ENCODE data around the gene SLC10A3. TPM values are rescaled to one million over a fixed set of nuclear protein-coding genes. Genes with fewer than 3 reads are reported as not detected.
A peak's percentile ranks its signal among the peaks of the same experiment; 100 is the strongest.

Gene SLC10A3, protein sequence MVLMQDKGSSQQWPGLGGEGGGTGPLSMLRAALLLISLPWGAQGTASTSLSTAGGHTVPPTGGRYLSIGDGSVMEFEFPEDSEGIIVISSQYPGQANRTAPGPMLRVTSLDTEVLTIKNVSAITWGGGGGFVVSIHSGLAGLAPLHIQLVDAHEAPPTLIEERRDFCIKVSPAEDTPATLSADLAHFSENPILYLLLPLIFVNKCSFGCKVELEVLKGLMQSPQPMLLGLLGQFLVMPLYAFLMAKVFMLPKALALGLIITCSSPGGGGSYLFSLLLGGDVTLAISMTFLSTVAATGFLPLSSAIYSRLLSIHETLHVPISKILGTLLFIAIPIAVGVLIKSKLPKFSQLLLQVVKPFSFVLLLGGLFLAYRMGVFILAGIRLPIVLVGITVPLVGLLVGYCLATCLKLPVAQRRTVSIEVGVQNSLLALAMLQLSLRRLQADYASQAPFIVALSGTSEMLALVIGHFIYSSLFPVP
- total RNA-seq, result 7.8 TPM in 2 replicates
- long read RNA-seq, partial matches to known transcripts, result 0 of 1 reads
- long read RNA-seq, other reads (novel, unspliced or antisense), result 1 of 1 reads

DNA sequence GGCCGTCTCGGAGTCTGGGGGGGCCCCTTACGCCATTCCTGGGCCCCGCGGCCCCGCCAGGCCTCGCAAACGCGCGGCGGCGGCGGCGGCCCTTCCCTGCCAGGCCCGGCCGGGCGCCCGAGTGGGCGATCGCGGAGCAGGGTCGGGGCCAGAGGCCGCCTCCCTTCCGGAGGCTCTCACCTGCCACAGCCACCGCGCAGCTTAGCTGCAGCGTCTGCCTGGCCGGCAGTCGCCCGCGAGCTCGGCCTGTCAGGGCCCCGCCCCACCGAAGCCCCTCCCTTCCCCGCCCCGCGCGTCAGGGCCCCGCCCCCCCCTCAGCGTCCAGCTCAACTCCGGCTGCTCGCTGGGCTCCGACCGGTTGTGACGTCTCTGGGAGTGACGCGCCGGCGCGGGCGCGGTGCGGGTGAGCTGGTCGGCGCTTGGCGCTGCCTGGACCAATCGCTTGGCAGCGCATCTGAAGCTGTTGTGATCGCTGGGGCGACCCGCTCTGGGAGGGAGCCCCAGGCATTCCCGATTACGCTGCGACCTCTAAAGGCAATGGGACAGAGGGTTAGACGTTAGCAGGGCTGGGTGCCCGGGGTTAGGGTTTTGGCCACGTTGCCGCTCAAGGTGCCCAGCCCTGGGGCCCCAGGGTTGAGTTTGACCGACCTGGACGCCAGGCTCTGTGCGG, at the start of gene SLC10A3:
TSS of gene SLC10A3 (minus strand) at position 216 of the 670 bp plus-strand sequence. CDS start 1,689 bp downstream, outside the sequence.
- H3K27me3 Mint-ChIP-seq (ENCODE audit: low read depth), result no peaks in the 10 kb centered on the region
- H3K36me3 Mint-ChIP-seq (ENCODE audit: low read depth), result peaks cover 5% of the 10 kb centered on the region
- peak within 1 kb of the TSS; percentile 91 for H3K4me3 Mint-ChIP-seq
- TF ChIP-seq, protein P1, sequence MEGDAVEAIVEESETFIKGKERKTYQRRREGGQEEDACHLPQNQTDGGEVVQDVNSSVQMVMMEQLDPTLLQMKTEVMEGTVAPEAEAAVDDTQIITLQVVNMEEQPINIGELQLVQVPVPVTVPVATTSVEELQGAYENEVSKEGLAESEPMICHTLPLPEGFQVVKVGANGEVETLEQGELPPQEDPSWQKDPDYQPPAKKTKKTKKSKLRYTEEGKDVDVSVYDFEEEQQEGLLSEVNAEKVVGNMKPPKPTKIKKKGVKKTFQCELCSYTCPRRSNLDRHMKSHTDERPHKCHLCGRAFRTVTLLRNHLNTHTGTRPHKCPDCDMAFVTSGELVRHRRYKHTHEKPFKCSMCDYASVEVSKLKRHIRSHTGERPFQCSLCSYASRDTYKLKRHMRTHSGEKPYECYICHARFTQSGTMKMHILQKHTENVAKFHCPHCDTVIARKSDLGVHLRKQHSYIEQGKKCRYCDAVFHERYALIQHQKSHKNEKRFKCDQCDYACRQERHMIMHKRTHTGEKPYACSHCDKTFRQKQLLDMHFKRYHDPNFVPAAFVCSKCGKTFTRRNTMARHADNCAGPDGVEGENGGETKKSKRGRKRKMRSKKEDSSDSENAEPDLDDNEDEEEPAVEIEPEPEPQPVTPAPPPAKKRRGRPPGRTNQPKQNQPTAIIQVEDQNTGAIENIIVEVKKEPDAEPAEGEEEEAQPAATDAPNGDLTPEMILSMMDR (conservative IDR thresholded peaks at IDR 0.05), result no peak
- no peaks in the 10 kb centered on the region for H3K9me3 Mint-ChIP-seq
- DNase-seq (ENCODE audit: low read depth, low spot score), result peak; percentile 75
- H3K4me1 Mint-ChIP-seq, result peaks cover 6% of the 10 kb centered on the region
- peak within 1 kb of the TSS; percentile 91 for H3K27ac Mint-ChIP-seq (ENCODE audit: unreplicated experiment)

DNA sequence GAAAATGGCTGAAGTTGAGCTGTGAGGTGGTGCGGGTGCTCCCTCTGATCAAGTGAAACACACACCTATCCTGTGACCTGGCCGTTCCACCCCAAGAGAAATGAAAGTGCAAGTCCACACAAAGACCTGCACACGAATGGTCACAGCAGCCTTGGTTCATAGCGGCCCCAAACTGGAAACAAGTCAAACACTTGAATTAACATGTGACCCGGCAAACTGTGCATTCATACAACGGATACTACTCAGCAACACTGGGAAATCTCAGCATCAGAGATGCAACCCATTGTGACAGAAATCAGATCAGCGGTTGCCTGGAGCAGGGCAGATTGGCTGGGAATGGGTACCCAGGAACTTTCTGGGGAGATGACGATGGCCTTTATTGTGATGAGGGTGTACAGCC, 48.6 kb upstream of the SLC10A3 start:
- no peak overlapping the region for H3K27ac Mint-ChIP-seq (ENCODE audit: unreplicated experiment)
- peaks cover 5% of the 10 kb centered on the region for H3K4me1 Mint-ChIP-seq
- no peaks in the 10 kb centered on the region for H3K9me3 Mint-ChIP-seq
- no peak overlapping the region for H3K4me3 Mint-ChIP-seq
- DNase-seq (ENCODE audit: low read depth, low spot score), result no peak
- no peaks in the 10 kb centered on the region for H3K27me3 Mint-ChIP-seq (ENCODE audit: low read depth)
- TF ChIP-seq, protein P1 (conservative IDR thresholded peaks at IDR 0.05), result no peak
- H3K36me3 Mint-ChIP-seq (ENCODE audit: low read depth), result no peaks in the 10 kb centered on the region

DNA sequence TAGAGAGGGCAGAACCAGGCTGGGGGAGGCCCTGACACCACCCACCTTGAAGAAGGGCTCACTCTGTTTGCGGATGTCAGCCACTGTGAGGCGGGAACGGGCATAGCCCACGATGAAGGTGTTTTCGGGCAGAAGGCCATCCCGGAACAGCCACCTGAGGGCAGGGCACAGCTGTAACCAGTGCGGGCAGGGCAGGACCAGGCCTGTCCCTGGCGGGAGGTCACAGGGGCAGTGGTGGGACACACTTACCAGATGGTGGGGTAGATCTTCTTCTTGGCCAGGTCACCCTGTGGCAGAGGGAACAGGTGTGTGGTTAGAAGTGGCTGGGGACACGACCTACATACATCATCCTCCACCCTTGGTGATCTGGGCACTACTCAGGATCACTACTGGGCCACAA, 45.5 kb upstream of the SLC10A3 start:
- no peaks in the 10 kb centered on the region for H3K9me3 Mint-ChIP-seq
- no peaks in the 10 kb centered on the region for H3K4me1 Mint-ChIP-seq
- no peak overlapping the region for H3K4me3 Mint-ChIP-seq
- TF ChIP-seq, protein P1 (conservative IDR thresholded peaks at IDR 0.05), result no peak
- no peaks in the 10 kb centered on the region for H3K27me3 Mint-ChIP-seq (ENCODE audit: low read depth)
- H3K36me3 Mint-ChIP-seq (ENCODE audit: low read depth), result no peaks in the 10 kb centered on the region
- H3K27ac Mint-ChIP-seq (ENCODE audit: unreplicated experiment), result no peak overlapping the region
- DNase-seq (ENCODE audit: low read depth, low spot score), result no peak

DNA sequence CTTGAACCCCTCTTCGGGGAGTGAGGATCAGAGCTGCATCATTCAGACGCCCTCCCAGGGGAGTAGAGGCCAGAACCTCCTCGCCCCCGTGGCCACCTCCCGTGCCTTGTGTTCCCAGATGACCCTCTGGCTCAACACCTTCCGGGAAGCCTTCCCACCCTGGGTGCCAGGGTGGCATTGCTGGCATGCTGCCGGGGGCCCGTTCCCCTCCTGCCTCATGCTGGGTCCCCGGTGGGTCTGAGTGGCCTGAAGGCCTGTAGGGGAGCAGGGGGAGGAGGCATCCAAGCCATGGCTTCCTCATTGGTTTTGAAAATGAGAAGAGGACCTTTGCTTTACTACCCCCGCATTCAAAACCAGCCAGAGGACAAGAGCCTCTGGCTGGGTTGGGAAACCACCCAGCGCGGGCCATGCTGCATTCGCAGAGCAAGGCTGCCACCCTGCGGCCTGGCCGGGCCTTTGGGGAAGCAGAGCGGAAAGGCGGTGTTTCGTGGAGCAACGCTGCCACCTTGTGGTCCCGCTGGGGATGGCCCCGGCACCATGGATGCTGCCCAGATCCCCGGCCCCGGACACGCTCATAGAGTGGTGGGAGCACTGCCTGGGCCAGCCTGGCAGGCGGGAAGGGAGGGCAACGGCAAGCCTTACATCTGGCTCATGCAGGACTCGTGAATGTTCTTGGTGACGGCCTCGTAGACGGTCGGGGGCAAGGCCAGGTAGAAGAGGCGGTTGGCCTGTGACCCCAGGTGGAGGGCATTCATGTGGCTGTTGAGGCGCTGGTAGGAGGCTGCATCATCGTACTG, 44.3 kb upstream of the SLC10A3 start:
- no peak overlapping the region for H3K27ac Mint-ChIP-seq (ENCODE audit: unreplicated experiment)
- H3K4me1 Mint-ChIP-seq, result no peaks in the 10 kb centered on the region
- H3K9me3 Mint-ChIP-seq, result no peaks in the 10 kb centered on the region
- TF ChIP-seq, protein P1 (conservative IDR thresholded peaks at IDR 0.05), result peak; percentile 94
- no peaks in the 10 kb centered on the region for H3K36me3 Mint-ChIP-seq (ENCODE audit: low read depth)
- H3K4me3 Mint-ChIP-seq, result no peak overlapping the region
- no peaks in the 10 kb centered on the region for H3K27me3 Mint-ChIP-seq (ENCODE audit: low read depth)
- DNase-seq (ENCODE audit: low read depth, low spot score), result peak; percentile 85

DNA sequence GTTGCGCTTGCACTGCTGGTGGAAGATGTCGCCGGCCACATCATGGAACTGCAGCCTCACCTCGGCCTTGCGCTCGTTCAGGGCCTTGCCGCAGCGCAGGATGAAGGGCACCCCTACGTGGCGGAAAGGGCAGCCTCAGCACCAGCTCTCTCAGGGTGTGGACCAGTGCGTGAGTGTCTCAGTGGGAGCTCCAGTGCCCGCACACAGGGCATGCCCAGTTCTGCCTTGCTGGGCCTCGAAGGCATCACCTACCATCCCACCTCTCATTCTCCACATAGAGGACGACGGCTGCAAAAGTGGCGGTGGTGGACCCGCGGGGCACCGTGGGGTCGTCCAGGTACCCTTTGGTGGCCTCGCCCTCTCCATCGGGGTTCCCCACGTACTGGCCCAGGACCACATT, 42.3 kb upstream of the SLC10A3 start:
- Mint-ChIP-seq H3K27me3 (ENCODE audit: low read depth) (no peaks in the 10 kb centered on the region), H3K4me1 (no peaks in the 10 kb centered on the region), H3K9me3 (no peaks in the 10 kb centered on the region), H3K27ac (ENCODE audit: unreplicated experiment) (no peak overlapping the region), H3K36me3 (ENCODE audit: low read depth) (no peaks in the 10 kb centered on the region), H3K4me3 (no peak overlapping the region)
- no peak for DNase-seq (ENCODE audit: low read depth, low spot score)
- TF ChIP-seq, protein P1 (conservative IDR thresholded peaks at IDR 0.05), result no peak

Measured in neural crest cell (in vitro differentiated cells).